ENCODE results near the gene EXOSC7.

Gene EXOSC7

GRCh38 chr3:45033791-45034190, 57.7 kb downstream of the EXOSC7 start:
- H3K9ac ChIP-seq (ENCODE audit: insufficient read length) = no peak overlapping the region
- TF ChIP-seq POLR2AphosphoS5 (IDR thresholded peaks at IDR 0.05; ENCODE audit: borderline replicate concordance, low read depth, low read length) = no peak
- no peak for TF ChIP-seq FOXP2 (optimal IDR thresholded peaks at IDR 0.05; ENCODE audit: control extremely low read depth, extremely low read length, insufficient read depth)
- no peak for TF ChIP-seq EZH2 (IDR thresholded peaks at IDR 0.05)
- H3K4me3 ChIP-seq = no peak overlapping the region
- H3K27ac ChIP-seq = no peak overlapping the region
- H3K36me3 ChIP-seq (ENCODE audit: insufficient read depth, low read length) = no peaks in the 10 kb centered on the region
- no peaks in the 10 kb centered on the region for H3K9me3 ChIP-seq (ENCODE audit: low read depth, low read length)
- DNase-seq (ENCODE audit: low read depth, low spot score) = no peak

- no peak for DNase-seq (ENCODE audit: low read depth, low spot score)
- no peak for TF ChIP-seq POLR2AphosphoS5 (IDR thresholded peaks at IDR 0.05; ENCODE audit: borderline replicate concordance, low read depth, low read length)
- no peak for TF ChIP-seq EZH2 (IDR thresholded peaks at IDR 0.05)
- no peak for TF ChIP-seq FOXP2 (optimal IDR thresholded peaks at IDR 0.05; ENCODE audit: control extremely low read depth, extremely low read length, insufficient read depth)
- H3K27ac ChIP-seq = no peak overlapping the region
- no peaks in the 10 kb centered on the region for H3K36me3 ChIP-seq (ENCODE audit: insufficient read depth, low read length)
- H3K9ac ChIP-seq (ENCODE audit: insufficient read length) = no peak overlapping the region
- no peaks in the 10 kb centered on the region for H3K9me3 ChIP-seq (ENCODE audit: low read depth, low read length)
- H3K4me3 ChIP-seq = no peak overlapping the region
Observed at GRCh38 chr3:45034612-45035252, 58.7 kb downstream of the EXOSC7 start.

- TF ChIP-seq EZH2 (IDR thresholded peaks at IDR 0.05) (no peak), FOXP2 (optimal IDR thresholded peaks at IDR 0.05; ENCODE audit: control extremely low read depth, extremely low read length, insufficient read depth) (no peak), POLR2AphosphoS5 (IDR thresholded peaks at IDR 0.05; ENCODE audit: borderline replicate concordance, low read depth, low read length) (no peak)
- DNase-seq (ENCODE audit: low read depth, low spot score) = no peak
- Histone ChIP-seq H3K9ac (ENCODE audit: insufficient read length) (no peak overlapping the region), H3K27ac (no peak overlapping the region), H3K9me3 (ENCODE audit: low read depth, low read length) (no peaks in the 10 kb centered on the region), H3K36me3 (ENCODE audit: insufficient read depth, low read length) (no peaks in the 10 kb centered on the region), H3K4me3 (no peak overlapping the region)
Observed at GRCh38 chr3:45035441-45036301, 59.6 kb downstream of the EXOSC7 start.

GRCh38 chr3:45037720-45038455, 61.8 kb downstream of the EXOSC7 start:
- Histone ChIP-seq H3K36me3 (ENCODE audit: insufficient read depth, low read length) (no peaks in the 10 kb centered on the region), H3K4me3 (no peak overlapping the region), H3K27ac (no peak overlapping the region), H3K9ac (ENCODE audit: insufficient read length) (no peak overlapping the region), H3K9me3 (ENCODE audit: low read depth, low read length) (no peaks in the 10 kb centered on the region)
- TF ChIP-seq FOXP2 (optimal IDR thresholded peaks at IDR 0.05; ENCODE audit: control extremely low read depth, extremely low read length, insufficient read depth) (peak; percentile 31), POLR2AphosphoS5 (IDR thresholded peaks at IDR 0.05; ENCODE audit: borderline replicate concordance, low read depth, low read length) (no peak), EZH2 (IDR thresholded peaks at IDR 0.05) (no peak)
- peak; percentile 72 for DNase-seq (ENCODE audit: low read depth, low spot score)

GRCh38 chr3:45041666-45042065, 65.6 kb downstream of the EXOSC7 start:
- H3K27ac ChIP-seq = no peak overlapping the region
- no peaks in the 10 kb centered on the region for H3K9me3 ChIP-seq (ENCODE audit: low read depth, low read length)
- H3K9ac ChIP-seq (ENCODE audit: insufficient read length) = no peak overlapping the region
- H3K36me3 ChIP-seq (ENCODE audit: insufficient read depth, low read length) = no peaks in the 10 kb centered on the region
- TF ChIP-seq EZH2 (IDR thresholded peaks at IDR 0.05) = no peak
- no peak for TF ChIP-seq POLR2AphosphoS5 (IDR thresholded peaks at IDR 0.05; ENCODE audit: borderline replicate concordance, low read depth, low read length)
- no peak for TF ChIP-seq FOXP2 (optimal IDR thresholded peaks at IDR 0.05; ENCODE audit: control extremely low read depth, extremely low read length, insufficient read depth)
- no peak for DNase-seq (ENCODE audit: low read depth, low spot score)
- no peak overlapping the region for H3K4me3 ChIP-seq

GRCh38 chr3:45042162-45042561, 66.1 kb downstream of the EXOSC7 start:
- no peak for DNase-seq (ENCODE audit: low read depth, low spot score)
- no peak for TF ChIP-seq FOXP2 (optimal IDR thresholded peaks at IDR 0.05; ENCODE audit: control extremely low read depth, extremely low read length, insufficient read depth)
- no peak for TF ChIP-seq EZH2 (IDR thresholded peaks at IDR 0.05)
- no peak for TF ChIP-seq POLR2AphosphoS5 (IDR thresholded peaks at IDR 0.05; ENCODE audit: borderline replicate concordance, low read depth, low read length)
- no peak overlapping the region for H3K27ac ChIP-seq
- no peak overlapping the region for H3K9ac ChIP-seq (ENCODE audit: insufficient read length)
- H3K36me3 ChIP-seq (ENCODE audit: insufficient read depth, low read length) = no peaks in the 10 kb centered on the region
- no peaks in the 10 kb centered on the region for H3K9me3 ChIP-seq (ENCODE audit: low read depth, low read length)
- H3K4me3 ChIP-seq = no peak overlapping the region

- TF ChIP-seq EZH2 (IDR thresholded peaks at IDR 0.05) (no peak), POLR2AphosphoS5 (IDR thresholded peaks at IDR 0.05; ENCODE audit: borderline replicate concordance, low read depth, low read length) (no peak), FOXP2 (optimal IDR thresholded peaks at IDR 0.05; ENCODE audit: control extremely low read depth, extremely low read length, insufficient read depth) (no peak)
- no peak overlapping the region for H3K27ac ChIP-seq
- H3K9ac ChIP-seq (ENCODE audit: insufficient read length) = no peak overlapping the region
- DNase-seq (ENCODE audit: low read depth, low spot score) = peak; percentile 6
- no peak overlapping the region for H3K4me3 ChIP-seq
- H3K36me3 ChIP-seq (ENCODE audit: insufficient read depth, low read length) = no peaks in the 10 kb centered on the region
- no peaks in the 10 kb centered on the region for H3K9me3 ChIP-seq (ENCODE audit: low read depth, low read length)
Observed at GRCh38 chr3:45043728-45044299, 67.8 kb downstream of the EXOSC7 start.

GRCh38 chr3:45048244-45048643, 72.2 kb downstream of the EXOSC7 start:
- TF ChIP-seq EZH2 (IDR thresholded peaks at IDR 0.05) (no peak), POLR2AphosphoS5 (IDR thresholded peaks at IDR 0.05; ENCODE audit: borderline replicate concordance, low read depth, low read length) (no peak), FOXP2 (optimal IDR thresholded peaks at IDR 0.05; ENCODE audit: control extremely low read depth, extremely low read length, insufficient read depth) (no peak)
- H3K4me3 ChIP-seq = no peak overlapping the region
- H3K9ac ChIP-seq (ENCODE audit: insufficient read length) = no peak overlapping the region
- no peak for DNase-seq (ENCODE audit: low read depth, low spot score)
- no peak overlapping the region for H3K27ac ChIP-seq
- no peaks in the 10 kb centered on the region for H3K36me3 ChIP-seq (ENCODE audit: insufficient read depth, low read length)
- H3K9me3 ChIP-seq (ENCODE audit: low read depth, low read length) = no peaks in the 10 kb centered on the region
